Measurements from ENCODE around the gene MITF. TPM values are rescaled to one million over a fixed set of nuclear protein-coding genes. Genes with fewer than 3 reads are reported as not detected.

MITF gene
- total and polyA plus RNA-seq, 2 donors (not counting 1 experiment from before 2014, with no cell fraction given): 0.10 TPM; not detected in 1

DNA sequence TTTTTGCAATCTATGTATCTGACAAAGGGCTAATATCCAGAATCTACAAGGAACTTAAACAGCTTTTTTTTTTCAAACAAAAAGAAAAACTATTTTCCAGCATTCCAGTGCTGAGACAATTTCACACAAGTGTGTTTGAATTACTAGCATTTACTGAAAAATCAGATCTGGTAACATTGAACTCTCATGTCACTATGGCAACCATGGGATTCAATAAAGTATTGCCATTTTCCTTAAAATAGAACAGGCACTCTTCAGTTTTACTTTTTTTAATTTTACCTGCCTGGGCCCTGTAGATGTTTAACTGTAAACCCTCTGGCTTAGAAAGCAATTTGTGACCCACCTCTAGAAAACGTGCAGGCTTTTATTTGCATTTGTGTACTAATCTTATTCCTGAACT lies 105.4 kb downstream of the MITF start:
- Histone ChIP-seq H2AFZ (ENCODE audit: insufficient read depth, low read depth, low read length, poor library complexity, severe bottlenecking) (no peak overlapping the region), H3K36me3 (replicated peaks in 1 of 2; ENCODE audit: control extremely low read depth in 1 of 2, control insufficient read depth in 1 of 2, extremely low read depth in 1 of 2, insufficient read depth in 2 of 2, low read length in 1 of 2) (no peaks in the 10 kb centered on the region), H4K20me1 (ENCODE audit: control insufficient read depth, insufficient read depth, low read length, poor library complexity, severe bottlenecking) (no peaks in the 10 kb centered on the region), H3K4me2 (replicated peaks; ENCODE audit: low read depth, low read length, poor library complexity, severe bottlenecking) (no peak overlapping the region), H3K27me3 (replicated peaks in 1 of 4; ENCODE audit: control extremely low read depth in 1 of 4, control insufficient read depth in 3 of 4, insufficient read depth in 4 of 4, low read length in 3 of 4) (no peaks in the 10 kb centered on the region), H3K4me3 (ENCODE audit: control extremely low read depth in 1 of 5, extremely low read depth in 1 of 5, insufficient read depth in 1 of 5, low read depth in 2 of 5, low read length in 4 of 5) (no peak overlapping the region), H3K9me3 (ENCODE audit: control extremely low read depth in 1 of 3, control insufficient read depth in 2 of 3, insufficient read depth in 1 of 3, low read length in 2 of 3) (no peaks in the 10 kb centered on the region), H3K27ac (ENCODE audit: low read length in 2 of 2) (no peak overlapping the region), H3K4me1 (ENCODE audit: control insufficient read depth in 2 of 2, insufficient read depth in 2 of 2, low read length in 2 of 2) (no peaks in the 10 kb centered on the region), H3K9ac (ENCODE audit: low read length) (no peak overlapping the region), H3K79me2 (ENCODE audit: control insufficient read depth, insufficient read depth, low read length) (no peaks in the 10 kb centered on the region)
- H3K27me3 Mint-ChIP-seq: peaks cover 6% of the 10 kb centered on the region
- ChIA-PET POLR2A (no interaction called here), CTCF (interaction anchor here (0.6 kb wide), 1 partner anchor 426 kb away, joined by 3 read pairs; no protein-coding TSS in a partner anchor)
- no CpG with 5 or more reads among the region's 1 CpG for WGBS (ENCODE audit: insufficient coverage)
- no peak overlapping the region for H3K27ac Mint-ChIP-seq
- intact Hi-C loops (cut with micrococcal nuclease): no loop called here
- no peaks in the 10 kb centered on the region for H3K9me3 Mint-ChIP-seq (ENCODE audit: insufficient read depth)
- no peak overlapping the region for H3K4me3 Mint-ChIP-seq
- DNase-seq (no peak), ATAC-seq (ENCODE audit: low read depth) (no peak)
- no peaks in the 10 kb centered on the region for H3K4me1 Mint-ChIP-seq
- TF ChIP-seq, protein P1, sequence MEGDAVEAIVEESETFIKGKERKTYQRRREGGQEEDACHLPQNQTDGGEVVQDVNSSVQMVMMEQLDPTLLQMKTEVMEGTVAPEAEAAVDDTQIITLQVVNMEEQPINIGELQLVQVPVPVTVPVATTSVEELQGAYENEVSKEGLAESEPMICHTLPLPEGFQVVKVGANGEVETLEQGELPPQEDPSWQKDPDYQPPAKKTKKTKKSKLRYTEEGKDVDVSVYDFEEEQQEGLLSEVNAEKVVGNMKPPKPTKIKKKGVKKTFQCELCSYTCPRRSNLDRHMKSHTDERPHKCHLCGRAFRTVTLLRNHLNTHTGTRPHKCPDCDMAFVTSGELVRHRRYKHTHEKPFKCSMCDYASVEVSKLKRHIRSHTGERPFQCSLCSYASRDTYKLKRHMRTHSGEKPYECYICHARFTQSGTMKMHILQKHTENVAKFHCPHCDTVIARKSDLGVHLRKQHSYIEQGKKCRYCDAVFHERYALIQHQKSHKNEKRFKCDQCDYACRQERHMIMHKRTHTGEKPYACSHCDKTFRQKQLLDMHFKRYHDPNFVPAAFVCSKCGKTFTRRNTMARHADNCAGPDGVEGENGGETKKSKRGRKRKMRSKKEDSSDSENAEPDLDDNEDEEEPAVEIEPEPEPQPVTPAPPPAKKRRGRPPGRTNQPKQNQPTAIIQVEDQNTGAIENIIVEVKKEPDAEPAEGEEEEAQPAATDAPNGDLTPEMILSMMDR (IDR thresholded peaks at IDR 0.05): no peak
- TF ChIP-seq EZH2 (IDR thresholded peaks at IDR 0.05; ENCODE audit: borderline replicate concordance, insufficient read depth, low read depth, low read length, poor library complexity, severe bottlenecking): no peak

DNA sequence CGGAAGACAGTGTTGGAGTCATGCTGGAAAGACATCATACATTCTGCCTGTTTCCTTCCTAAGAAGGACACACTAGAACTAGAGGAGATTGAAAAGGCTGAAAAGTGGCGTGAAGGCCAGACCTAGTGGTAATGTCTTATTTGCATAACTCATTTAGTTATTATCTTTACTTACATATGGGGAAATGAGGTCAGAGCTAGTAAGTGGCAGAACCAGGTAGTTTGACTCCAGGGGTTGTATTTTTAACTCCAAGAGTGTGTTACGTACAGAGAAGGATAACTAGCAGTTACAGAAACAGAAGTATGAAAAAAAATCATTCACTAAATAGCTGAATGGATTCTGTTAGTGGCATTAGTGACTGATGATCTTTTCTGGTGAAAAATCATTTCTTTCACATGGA lies 108.0 kb downstream of the MITF start:
- TF ChIP-seq EZH2 (IDR thresholded peaks at IDR 0.05; ENCODE audit: borderline replicate concordance, insufficient read depth, low read depth, low read length, poor library complexity, severe bottlenecking): no peak
- TF ChIP-seq, protein P1 (IDR thresholded peaks at IDR 0.05): no peak
- Histone ChIP-seq H3K27me3 (replicated peaks in 1 of 4; ENCODE audit: control extremely low read depth in 1 of 4, control insufficient read depth in 3 of 4, insufficient read depth in 4 of 4, low read length in 3 of 4) (no peaks in the 10 kb centered on the region), H3K4me1 (ENCODE audit: control insufficient read depth in 2 of 2, insufficient read depth in 2 of 2, low read length in 2 of 2) (no peaks in the 10 kb centered on the region), H3K36me3 (replicated peaks in 1 of 2; ENCODE audit: control extremely low read depth in 1 of 2, control insufficient read depth in 1 of 2, extremely low read depth in 1 of 2, insufficient read depth in 2 of 2, low read length in 1 of 2) (no peaks in the 10 kb centered on the region), H4K20me1 (ENCODE audit: control insufficient read depth, insufficient read depth, low read length, poor library complexity, severe bottlenecking) (no peaks in the 10 kb centered on the region), H3K4me2 (replicated peaks; ENCODE audit: low read depth, low read length, poor library complexity, severe bottlenecking) (no peak overlapping the region), H3K4me3 (ENCODE audit: control extremely low read depth in 1 of 5, extremely low read depth in 1 of 5, insufficient read depth in 1 of 5, low read depth in 2 of 5, low read length in 4 of 5) (no peak overlapping the region), H2AFZ (ENCODE audit: insufficient read depth, low read depth, low read length, poor library complexity, severe bottlenecking) (no peak overlapping the region), H3K9ac (ENCODE audit: low read length) (no peak overlapping the region), H3K9me3 (ENCODE audit: control extremely low read depth in 1 of 3, control insufficient read depth in 2 of 3, insufficient read depth in 1 of 3, low read length in 2 of 3) (no peaks in the 10 kb centered on the region), H3K79me2 (ENCODE audit: control insufficient read depth, insufficient read depth, low read length) (no peaks in the 10 kb centered on the region), H3K27ac (ENCODE audit: low read length in 2 of 2) (no peak overlapping the region)
- WGBS (ENCODE audit: insufficient coverage): no CpG with 5 or more reads among the region's 3 CpGs
- Mint-ChIP-seq H3K9me3 (ENCODE audit: insufficient read depth) (no peaks in the 10 kb centered on the region), H3K27ac (no peak overlapping the region), H3K27me3 (no peaks in the 10 kb centered on the region), H3K4me3 (no peak overlapping the region), H3K4me1 (no peaks in the 10 kb centered on the region)
- POLR2A ChIA-PET: no interaction called here
- no peak for DNase-seq
- intact Hi-C loops (cut with micrococcal nuclease): no loop called here
- ATAC-seq (ENCODE audit: low read depth): no peak
- CTCF ChIA-PET: interaction anchor here (0.6 kb wide), 1 partner anchor 50 kb away, joined by 3 read pairs; no protein-coding TSS in a partner anchor
